A549 (cell line): ENCODE measurements around the gene TGFBR3L. TPM values are rescaled to one million over a fixed set of nuclear protein-coding genes. Genes with fewer than 3 reads are reported as not detected.
A peak's percentile ranks its signal among the peaks of the same experiment; 100 is the strongest.

ENCODE experiments used
- ATAC-seq, 2 experiments: fragments of 200-7000 bp in 1 of 2; fragments of >200 bp in 1 of 2; cut with Nextera tagmentation in 1 of 2; cut with Tn5 transposase in 1 of 2; 3 replicates each; pipeline versions ENCODE4 v1.8.0 to v1.9.1; 2018 to 2020; ENCODE audit warnings: mild to moderate bottlenecking in 1 of 2, moderate library complexity in 1 of 2
- CTCF ChIA-PET: fragments of 300-600 bp; sonication (Branson Sonifier 250); formaldehyde crosslinking; extraction: SDS; loops from one replicate; lab custom pipeline; 2021; ENCODE audit warnings: antibody characterized with exemption, inconsistent platforms; lab: Yijun Ruan, JAX
- POLR2A ChIA-PET: fragments of 350-600 bp; formaldehyde crosslinking; extraction: SDS; loops from one replicate; lab custom pipeline; 2021; ENCODE audit warnings: antibody characterized with exemption, inconsistent platforms; lab: Yijun Ruan, JAX
- DNase-seq, 2 experiments: peaks; one replicate each; pipeline versions ENCODE4 v3.0.0 to v3.0.0-alpha.2; 2011 to 2016; ENCODE audit warnings: low read depth in 1 of 2, low spot score in 1 of 2
- FAIRE-seq: peaks from 2 replicates; lab custom pipeline; 2011; peaks lifted over from hg19 to GRCh38; lab: Jason Lieb, UNC
- H3K27ac ChIP-seq, 2 experiments: fragments of >200 bp; sonication (Bioruptor Twin); formaldehyde crosslinking; 3 replicates each; pipeline ENCODE4 v1.5.1; 2016 to 2017
- H3K4me1 ChIP-seq: fragments of >200 bp; sonication (Bioruptor Twin); formaldehyde crosslinking; 3 replicates; pipeline ENCODE4 v1.6.1; 2016
- H3K4me2 ChIP-seq: fragments of >200 bp; sonication (Bioruptor Twin); formaldehyde crosslinking; 3 replicates; pipeline ENCODE4 v1.6.1; 2016
- H3K4me3 ChIP-seq: fragments of >200 bp; sonication (Bioruptor Twin); formaldehyde crosslinking; 3 replicates; pipeline ENCODE4 v1.5.1; 2016
- H3K9me3 ChIP-seq: fragments of >200 bp; sonication (Bioruptor Twin); formaldehyde crosslinking; 3 replicates; pipeline ENCODE4 v1.6.1; 2016
- BHLHE40 ChIP-seq: IDR thresholded peaks from 2 replicates; pipeline ENCODE4 v1.6.1; 2012; ENCODE audit warnings: low read depth, low read length, inconsistent platforms
- CBX8 ChIP-seq: fragments of 200-600 bp; sonication (generic); IDR thresholded peaks from 2 replicates; pipeline ENCODE4 v1.6.1; 2016
- CEBPB ChIP-seq, 2 experiments: fragments of >200 bp in 1 of 2; sonication (Bioruptor Twin) in 1 of 2; formaldehyde crosslinking in 1 of 2; IDR thresholded peaks; 2 replicates each; pipeline ENCODE4 v1.6.1; 2012 to 2016
- CHD4 ChIP-seq: fragments of 200-600 bp; sonication (generic); IDR thresholded peaks from 2 replicates; pipeline ENCODE4 v1.6.1; 2016; ENCODE audit warnings: antibody characterized with exemption, mild to moderate bottlenecking, borderline replicate concordance
- FOSB ChIP-seq: fragments of 250-450 bp; sonication (Bioruptor Pico); IDR thresholded peaks from 2 replicates; pipeline ENCODE4 v1.5.0; 2020; ENCODE audit warnings: mild to moderate bottlenecking, moderate library complexity
- FOSL2 ChIP-seq, 2 experiments: fragments of 450-650 bp in 1 of 2; fragments of >200 bp in 1 of 2; sonication (Bioruptor Twin) in 1 of 2; formaldehyde crosslinking; IDR thresholded peaks; 2 replicates each; pipeline versions ENCODE4 v1.5.0 to v1.6.1; 2016 to 2020; ENCODE audit warnings: mild to moderate bottlenecking in 1 of 2, moderate library complexity in 1 of 2
- GATA3 ChIP-seq: IDR thresholded peaks from 2 replicates; pipeline ENCODE4 v1.6.1; 2012; ENCODE audit warnings: borderline replicate concordance
- HES2 ChIP-seq: fragments of >200 bp; sonication (Bioruptor Twin); formaldehyde crosslinking; IDR thresholded peaks from 2 replicates; pipeline ENCODE4 v1.6.1; 2016
- HEYL ChIP-seq: fragments of 250-450 bp; sonication (Bioruptor Pico); IDR thresholded peaks from 2 replicates; pipeline ENCODE4 v1.8.0; 2021; ENCODE audit warnings: mild to moderate bottlenecking, moderate library complexity
- HOXB13 ChIP-seq: fragments of 250-450 bp; sonication (Bioruptor Pico); IDR thresholded peaks from 2 replicates; pipeline ENCODE4 v1.5.0; 2020; ENCODE audit warnings: low read depth, mild to moderate bottlenecking, moderate library complexity
- HOXB5 ChIP-seq: fragments of 250-450 bp; sonication (Bioruptor Pico); IDR thresholded peaks from 2 replicates; pipeline ENCODE4 v1.5.0; 2020; ENCODE audit warnings: mild to moderate bottlenecking, moderate library complexity
- JUNB ChIP-seq: fragments of >200 bp; sonication (Bioruptor Twin); formaldehyde crosslinking; IDR thresholded peaks from 2 replicates; pipeline ENCODE4 v1.6.1; 2016
- KDM1A ChIP-seq: fragments of 200-600 bp; sonication (generic); IDR thresholded peaks from 2 replicates; pipeline ENCODE4 v1.6.1; 2016; ENCODE audit warnings: low read depth, mild to moderate bottlenecking
- MAFK ChIP-seq: fragments of 450-650 bp; IDR thresholded peaks from 2 replicates; pipeline ENCODE4 v1.6.1; 2014; ENCODE audit not compliant: partially characterized antibody
- MYC ChIP-seq: IDR thresholded peaks from 2 replicates; pipeline ENCODE4 v1.6.1; 2012; ENCODE audit warnings: mild to moderate bottlenecking, inconsistent platforms, low read length, improper control_type of control experiment, borderline replicate concordance
- NPAS2 ChIP-seq: fragments of 250-450 bp; sonication (Bioruptor Pico); IDR thresholded peaks from 2 replicates; pipeline ENCODE4 v1.8.0; 2022; ENCODE audit warnings: mild to moderate bottlenecking, moderate library complexity, borderline replicate concordance
- NR3C1 ChIP-seq: fragments of >200 bp; sonication (Bioruptor Twin); formaldehyde crosslinking; IDR thresholded peaks from 3 replicates; pipeline ENCODE4 v1.6.1; 2017
- PBX3 ChIP-seq: IDR thresholded peaks from 2 replicates; pipeline ENCODE4 v1.6.1; 2012
- POLR2AphosphoS2 ChIP-seq: conservative IDR thresholded peaks from 2 replicates; pipeline ENCODE4 v1.6.1; 2012; ENCODE audit warnings: low read length, improper control_type of control experiment, inconsistent platforms
- RAD21 ChIP-seq, 2 experiments: fragments of >200 bp in 1 of 2; sonication (Bioruptor Twin) in 1 of 2; formaldehyde crosslinking in 1 of 2; IDR thresholded peaks in 1 of 2; conservative IDR thresholded peaks in 1 of 2; 2 replicates in 1 of 2; 3 replicates in 1 of 2; pipeline ENCODE4 v1.6.1; 2012 to 2018; ENCODE audit warnings: inconsistent platforms in 1 of 2
- REST ChIP-seq: fragments of 200-600 bp; sonication (generic); IDR thresholded peaks from 2 replicates; pipeline ENCODE4 v1.6.1; 2016; ENCODE audit warnings: antibody characterized with exemption, mild to moderate bottlenecking, moderate library complexity
- RFX5 ChIP-seq: fragments of 450-650 bp; IDR thresholded peaks from 2 replicates; pipeline ENCODE4 v1.7.1; 2014; ENCODE audit warnings: antibody characterized with exemption, mild to moderate bottlenecking, moderate library complexity
- SMC3 ChIP-seq: fragments of >200 bp; sonication (Bioruptor Twin); formaldehyde crosslinking; IDR thresholded peaks from 3 replicates; pipeline ENCODE4 v1.6.1; 2018; ENCODE audit warnings: inconsistent platforms
- ZC3H11A ChIP-seq: fragments of 450-650 bp; IDR thresholded peaks from 2 replicates; pipeline ENCODE4 v1.6.1; 2014; ENCODE audit warnings: antibody characterized with exemption, mild to moderate bottlenecking
- ZFP36 ChIP-seq: fragments of 450-650 bp; IDR thresholded peaks from 2 replicates; pipeline ENCODE4 v1.6.1; 2014; ENCODE audit warnings: borderline replicate concordance; ENCODE audit not compliant: partially characterized antibody
- ZNF302 ChIP-seq: fragments of 250-450 bp; sonication (Bioruptor Pico); IDR thresholded peaks from 2 replicates; pipeline ENCODE4 v1.9.0; 2021; ENCODE audit warnings: inconsistent platforms, mild to moderate bottlenecking, moderate library complexity
- ZSCAN20 ChIP-seq: fragments of 250-450 bp; sonication (Bioruptor Pico); IDR thresholded peaks from 2 replicates; pipeline ENCODE4 v1.8.0; 2022; ENCODE audit warnings: mild to moderate bottlenecking, moderate library complexity
- WGBS: methylation state at CpG from one replicate; pipeline ENCODE4 v1.1.6; 2017; ENCODE audit errors: missing lambda C conversion rate; 5-methylcytosine and 5-hydroxymethylcytosine counted together
- polyA plus RNA-seq, 4 experiments: library from polyadenylated mRNA; depleted of rRNA in 3 of 4; stranded (reverse); fragments of >200 nt; fragmentation: RNase III in 1 of 4; extraction: RNeasy Plus Mini Kit Qiagen cat#74134 plus additional on column Dnase treatment in 1 of 4; gene quantifications; 2 replicates in 3 of 4; 3 replicates in 1 of 4; pipeline ENCODE4 v1.2.3, GENCODE V29; 2011 to 2017
- TF ChIP-seq, protein P1 (sequence below): fragments of 150-350 bp; IDR thresholded peaks from 2 replicates; pipeline ENCODE4 v1.6.1; 2014; ENCODE audit warnings: low read depth, mild to moderate bottlenecking, low read length

The TGFBR3L gene
- polyA plus RNA-seq, 2 of the 4 experiments (the other 2 are of a cell fraction): 0.21 to 1.2 TPM

GRCh38 chr19:7926727-7927604 lies 12.3 kb downstream of the TGFBR3L start:
- CTCF ChIA-PET: interaction anchor here (1.0 to 2.0 kb wide), 5 partner anchors 9 to 73 kb away, joined by 3 to 13 read pairs (median 5); partner anchors contain the start of gene TIMM44
- no peak for TF ChIP-seq RAD21 (conservative IDR thresholded peaks at IDR 0.05 in 1 of 2, IDR thresholded peaks at IDR 0.05 in 1 of 2)
- TF ChIP-seq POLR2AphosphoS2: no peak
- TF ChIP-seq GATA3: no peak
- TF ChIP-seq REST: no peak
- no peak for TF ChIP-seq MAFK
- TF ChIP-seq ZSCAN20 (CRISPR knock-in tag): no peak
- no peak for TF ChIP-seq FOSB
- no peak for TF ChIP-seq CEBPB (IDR thresholded peaks at IDR 0.05)
- TF ChIP-seq RFX5: no peak
- TF ChIP-seq NR3C1: no peak
- no peak for TF ChIP-seq HES2
- TF ChIP-seq CHD4: no peak
- no peak for TF ChIP-seq PBX3
- no peak for TF ChIP-seq ZNF302 (CRISPR knock-in tag)
- no peak for TF ChIP-seq HOXB5
- TF ChIP-seq KDM1A: no peak
- TF ChIP-seq SMC3: no peak
- TF ChIP-seq MYC: no peak
- no peak for TF ChIP-seq JUNB
- Histone ChIP-seq H3K4me3 (no peak overlapping the region), H3K27ac (peak overlapping the region in 1 of 2 experiments; percentile 92; a peak in 1 of 6 replicates), H3K4me1 (peaks cover 22% of the 10 kb centered on the region), H3K4me2 (no peak overlapping the region; the same call in 2 of the 3 replicates), H3K9me3 (no peaks in the 10 kb centered on the region)
- WGBS: 51% methylated on average over 8 of the region's 32 CpGs
- ATAC-seq (no peak; a peak in 1 of 6 replicates), FAIRE-seq (no peak), DNase-seq (no peak)
- POLR2A ChIA-PET: interaction anchor here (1.0 kb wide), 1 partner anchor 17 kb away, joined by 4 read pairs; the partner anchor contains the start of gene TIMM44

- 93% methylated on average over 3 of the region's 23 CpGs for WGBS
- no peak overlapping the region for H3K4me3 ChIP-seq
- H3K4me1 ChIP-seq: peaks cover 22% of the 10 kb centered on the region
- no peak overlapping the region for H3K27ac ChIP-seq
- TF ChIP-seq CEBPB (IDR thresholded peaks at IDR 0.05): no peak
- no peak for TF ChIP-seq NPAS2
- TF ChIP-seq HOXB13: no peak
- TF ChIP-seq, protein P1, sequence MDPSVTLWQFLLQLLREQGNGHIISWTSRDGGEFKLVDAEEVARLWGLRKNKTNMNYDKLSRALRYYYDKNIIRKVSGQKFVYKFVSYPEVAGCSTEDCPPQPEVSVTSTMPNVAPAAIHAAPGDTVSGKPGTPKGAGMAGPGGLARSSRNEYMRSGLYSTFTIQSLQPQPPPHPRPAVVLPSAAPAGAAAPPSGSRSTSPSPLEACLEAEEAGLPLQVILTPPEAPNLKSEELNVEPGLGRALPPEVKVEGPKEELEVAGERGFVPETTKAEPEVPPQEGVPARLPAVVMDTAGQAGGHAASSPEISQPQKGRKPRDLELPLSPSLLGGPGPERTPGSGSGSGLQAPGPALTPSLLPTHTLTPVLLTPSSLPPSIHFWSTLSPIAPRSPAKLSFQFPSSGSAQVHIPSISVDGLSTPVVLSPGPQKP: no peak
- no peak for TF ChIP-seq CBX8
- no peak for TF ChIP-seq ZFP36
- no peak for TF ChIP-seq BHLHE40
- no peak for TF ChIP-seq FOSB
- no peak for TF ChIP-seq HEYL
- no peak for TF ChIP-seq ZC3H11A
- TF ChIP-seq ZSCAN20 (CRISPR knock-in tag): no peak
- no peak for TF ChIP-seq GATA3
- TF ChIP-seq FOSL2 (IDR thresholded peaks at IDR 0.05): no peak
- TF ChIP-seq FOSL2 (CRISPR knock-in tag; IDR thresholded peaks at IDR 0.05): no peak
- TF ChIP-seq CHD4: no peak
- TF ChIP-seq MYC: no peak
- FAIRE-seq (no peak), DNase-seq (no peak), ATAC-seq (no peak)
- no peaks in the 10 kb centered on the region for H3K9me3 ChIP-seq
- no peak overlapping the region for H3K4me2 ChIP-seq
- ChIA-PET POLR2A (interaction anchor here (0.5 to 1.0 kb wide), 2 partner anchors 16 to 382 kb away, joined by 3 to 4 read pairs; partner anchors contain the start of gene TIMM44), CTCF (interaction anchor here (1.2 to 3.0 kb wide), 5 partner anchors 10 to 74 kb away, joined by 3 to 13 read pairs (median 6); partner anchors contain the start of gene TIMM44)
These were observed 13.1 kb downstream of the TGFBR3L start for GRCh38 chr19:7927605-7928333.
